Astrocyte of the cerebellum (primary cell): ENCODE measurements around the gene SERHL2.
"Not testable (repeated sequence)": the region's sequence is repeated elsewhere in the genome, so short reads cannot be mapped to it uniquely, and the experiment has no call there.

ENCODE experiments used
- DNase-seq: peaks from one replicate; pipeline ENCODE4 v3.0.0-alpha.2; 2011; ENCODE audit warnings: low read depth
- H3K4me3 ChIP-seq: 2 replicates; pipeline ENCODE4 v1.5.1; 2011; ENCODE audit warnings: mild to moderate bottlenecking, low read depth, low read length, moderate library complexity
- CTCF ChIP-seq: IDR thresholded peaks from 2 replicates; pipeline ENCODE4 v1.5.1; 2012; ENCODE audit warnings: low read length, low read depth, moderate library complexity, mild to moderate bottlenecking; ENCODE audit errors: missing control alignments
- in situ Hi-C: cut with HindIII; loops from 2 replicates; pipeline ENCODE4 v1.10.0; 2017; ENCODE audit warnings: low sequenced_read_pairs

Gene SERHL2

GRCh38 chr22:42562684-42563083 lies 8.9 kb downstream of the SERHL2 start:
- TF ChIP-seq CTCF = no peak
- no peak for DNase-seq
- in situ Hi-C loops = no loop called here
- H3K4me3 ChIP-seq = no peak overlapping the region

- H3K4me3 ChIP-seq, DNase-seq, in situ Hi-C loops: not testable (repeated sequence)
Measured at GRCh38 chr22:42563943-42564342, 10.2 kb downstream of the SERHL2 start.

GRCh38 chr22:42564699-42565098 lies 10.9 kb downstream of the SERHL2 start:
- DNase-seq = no peak
- no peak overlapping the region for H3K4me3 ChIP-seq
- in situ Hi-C loops = no loop called here
- TF ChIP-seq CTCF = no peak

- TF ChIP-seq CTCF = no peak
- H3K4me3 ChIP-seq = no peak overlapping the region
- in situ Hi-C loops = no loop called here
- DNase-seq = no peak
Measured at GRCh38 chr22:42565956-42566355, 12.2 kb downstream of the SERHL2 start.

- in situ Hi-C loops, DNase-seq, H3K4me3 ChIP-seq: not testable (repeated sequence)
Measured at GRCh38 chr22:42567950-42568349, 14.2 kb downstream of the SERHL2 start.

GRCh38 chr22:42570580-42570979 lies 16.8 kb downstream of the SERHL2 start:
- in situ Hi-C loops, DNase-seq, H3K4me3 ChIP-seq: not testable (repeated sequence)

GRCh38 chr22:42571068-42571467 lies 17.3 kb downstream of the SERHL2 start:
- DNase-seq, in situ Hi-C loops: not testable (repeated sequence)

GRCh38 chr22:42574046-42574445 lies 20.3 kb downstream of the SERHL2 start:
- in situ Hi-C loops, H3K4me3 ChIP-seq, DNase-seq: not testable (repeated sequence)

More at GRCh38 chr22:42571068-42571467, 17.3 kb downstream of the SERHL2 start:
- H3K4me3 ChIP-seq = not testable (repeated sequence)

- in situ Hi-C loops, H3K4me3 ChIP-seq, DNase-seq: not testable (repeated sequence)
Measured at GRCh38 chr22:42574468-42574867, 20.7 kb downstream of the SERHL2 start.

- H3K4me3 ChIP-seq, in situ Hi-C loops, DNase-seq: not testable (repeated sequence)
Measured at GRCh38 chr22:42575996-42576574, 22.3 kb downstream of the SERHL2 start.

GRCh38 chr22:42577141-42577540 lies 23.4 kb downstream of the SERHL2 start:
- DNase-seq, H3K4me3 ChIP-seq, in situ Hi-C loops: not testable (repeated sequence)
